Stimulated activated CD8-positive, alpha-beta memory T cell treated with anti-CD3 and anti-CD28 coated beads, Interleukin-7, amount 100 ng/mL, for 4 hours (primary cell): Measurements from ENCODE around the gene C3.

Experiments
- DNase-seq, 2 donors: peaks; one replicate each; pipeline ENCODE4 v3.0.0-alpha.2; 2020; ENCODE audit warnings: low read depth in 2 of 2

C3 gene

GRCh38 chr19:6730941-6731670 lies 10.7 kb upstream of the C3 start:
- DNase-seq: no peak

- no peak for DNase-seq
These were observed 9.8 kb upstream of the C3 start for GRCh38 chr19:6730153-6730804.

- DNase-seq: no peak
These were observed 9.2 kb upstream of the C3 start for GRCh38 chr19:6729573-6730152.

- no peak for DNase-seq
These were observed 7.9 kb upstream of the C3 start for GRCh38 chr19:6728346-6728745.

GRCh38 chr19:6725513-6726231 lies 5.2 kb upstream of the C3 start:
- DNase-seq: no peak

GRCh38 chr19:6724631-6725492 lies 4.4 kb upstream of the C3 start:
- no peak for DNase-seq

GRCh38 chr19:6723738-6724137 lies 3.3 kb upstream of the C3 start:
- DNase-seq: no peak

GRCh38 chr19:6723108-6723618 lies 2.7 kb upstream of the C3 start:
- DNase-seq: no peak

- DNase-seq: no peak
These were observed 1.3 kb upstream of the C3 start for GRCh38 chr19:6721773-6722172.

GRCh38 chr19:6721138-6721474 lies 656 bp upstream of the C3 start:
- DNase-seq: no peak

GRCh38 chr19:6719992-6720368 lies 470 bp downstream of the C3 start:
- no peak for DNase-seq

GRCh38 chr19:6719540-6719861 lies 949 bp downstream of the C3 start:
- DNase-seq: no peak

GRCh38 chr19:6718741-6719539 lies 1.5 kb downstream of the C3 start:
- no peak for DNase-seq

GRCh38 chr19:6718111-6718740 lies 2.2 kb downstream of the C3 start:
- no peak for DNase-seq

- DNase-seq: no peak
These were observed 2.9 kb downstream of the C3 start for GRCh38 chr19:6717441-6717971.

GRCh38 chr19:6717036-6717435 lies 3.4 kb downstream of the C3 start:
- DNase-seq: no peak

GRCh38 chr19:6716610-6716970 lies 3.9 kb downstream of the C3 start:
- DNase-seq: no peak

- no peak for DNase-seq
These were observed 5.5 kb downstream of the C3 start for GRCh38 chr19:6714749-6715555.
